HCT116 (cell line): ENCODE measurements around the gene SHROOM3. TPM values are rescaled to one million over a fixed set of nuclear protein-coding genes. Genes with fewer than 3 reads are reported as not detected.

Experiments used
- ATAC-seq: fragments of 200-7000 bp; cut with Tn5 transposase; 2 replicates; pipeline ENCODE4 v1.9.1; 2020; ENCODE audit warnings: mild to moderate bottlenecking, moderate library complexity
- BruUV-seq: library from RNA; stranded (reverse); fragments of 400-500 nt; replicated peaks from 2 replicates; lab custom pipeline; 2021; lab: Mats Ljungman, UMichigan
- CTCF ChIA-PET: fragments of 300-600 bp; sonication (Branson Sonifier 250); formaldehyde crosslinking; loops from one replicate; lab custom pipeline; 2021; ENCODE audit warnings: antibody characterized with exemption; lab: Charles Lee
- POLR2A ChIA-PET: fragments of 300-600, 350-600 bp; sonication (Branson Sonifier 250); formaldehyde crosslinking; loops from one replicate; lab custom pipeline; 2021; ENCODE audit warnings: antibody characterized with exemption; lab: Charles Lee
- RAD21 ChIA-PET, 2 experiments: fragments of 300-600 bp; sonication (Branson Sonifier 250); formaldehyde crosslinking; loops; one replicate each; lab custom pipeline; 2023; ENCODE audit warnings: low total read pairs in 2 of 2; ENCODE audit not compliant: uncharacterized antibody in 2 of 2, unreplicated experiment in 2 of 2, low non-redundant PET in 1 of 2; lab: Charles Lee
- DNase-seq: peaks from one replicate; pipeline ENCODE4 v3.0.0-alpha.2; 2010; ENCODE audit warnings: low read depth, low spot score
- H2AFZ ChIP-seq: fragments of 200-600 bp; shearing (Covaris generic), sonication (generic); 2 replicates; pipeline ENCODE4 v1.6.1; 2017; ENCODE audit warnings: low read depth, mixed run types, mixed read lengths, antibody characterized with exemption, low read length; ENCODE audit not compliant: poor library complexity, severe bottlenecking
- H3K27ac ChIP-seq: 2 replicates; pipeline ENCODE4 v1.5.1; 2012; ENCODE audit warnings: low read depth, low read length
- H3K27me3 ChIP-seq: fragments of 200-600 bp; sonication (generic); 2 replicates; pipeline ENCODE4 v1.6.1; 2016; ENCODE audit warnings: mixed run types, low read length, mixed read lengths; ENCODE audit not compliant: insufficient read depth
- H3K36me3 ChIP-seq, 2 experiments: fragments of 200-500 bp in 1 of 2; fragments of 200-600 bp in 1 of 2; sonication (Bioruptor generic) in 1 of 2; sonication (generic) in 1 of 2; 2 replicates each; pipeline versions ENCODE4 v1.5.1 to v1.6.1; 2014 to 2016; ENCODE audit warnings: low read length in 2 of 2, inconsistent platforms in 1 of 2, mixed read lengths in 1 of 2, mixed run types in 1 of 2; ENCODE audit not compliant: insufficient read depth in 2 of 2, control insufficient read depth in 1 of 2
- H3K4me1 ChIP-seq, 2 experiments: fragments of 200-600 bp in 1 of 2; sonication (generic) in 1 of 2; 2 replicates each; pipeline versions ENCODE4 v1.5.1 to v1.6.1; 2012 to 2017; ENCODE audit warnings: low read length in 2 of 2, inconsistent platforms in 1 of 2, mild to moderate bottlenecking in 1 of 2, mixed read lengths in 1 of 2, mixed run types in 1 of 2, moderate library complexity in 1 of 2; ENCODE audit not compliant: insufficient read depth in 2 of 2, control insufficient read depth in 1 of 2
- H3K4me2 ChIP-seq: fragments of 200-600 bp; sonication (generic); 2 replicates; pipeline ENCODE4 v1.6.1; 2017; ENCODE audit warnings: mixed run types, low read length, mixed read lengths
- H3K4me3 ChIP-seq, 2 experiments: fragments of 200-600 bp in 1 of 2; sonication (generic) in 1 of 2; replicated peaks in 1 of 2; 2 replicates each; pipeline ENCODE4 v1.5.1; 2011 to 2016; ENCODE audit warnings: low read length in 2 of 2, control low read depth in 1 of 2, low read depth in 1 of 2, mild to moderate bottlenecking in 1 of 2, mixed read lengths in 1 of 2, mixed run types in 1 of 2
- H3K79me2 ChIP-seq: fragments of 200-600 bp; sonication (generic); 2 replicates; pipeline ENCODE4 v1.6.1; 2017; ENCODE audit warnings: mild to moderate bottlenecking, mixed run types, low read length, moderate library complexity, mixed read lengths; ENCODE audit not compliant: insufficient read depth
- H3K9ac ChIP-seq: fragments of 200-600 bp; sonication (generic); 2 replicates; pipeline ENCODE4 v1.6.1; 2016; ENCODE audit warnings: low read length, mixed read lengths
- H3K9me2 ChIP-seq: fragments of 200-600 bp; sonication (generic), shearing (Covaris generic); 2 replicates; pipeline ENCODE4 v1.6.1; 2017; ENCODE audit warnings: mixed run types, mild to moderate bottlenecking, moderate library complexity; ENCODE audit not compliant: insufficient read depth
- H3K9me3 ChIP-seq, 2 experiments: fragments of 200-500 bp in 1 of 2; fragments of 200-600 bp in 1 of 2; sonication (Bioruptor generic) in 1 of 2; sonication (generic) in 1 of 2; 2 replicates each; pipeline ENCODE4 v1.6.1; 2014 to 2017; ENCODE audit warnings: low read length in 2 of 2, mixed read lengths in 2 of 2, inconsistent platforms in 1 of 2, low read depth in 1 of 2, mild to moderate bottlenecking in 1 of 2, mixed run types in 1 of 2, moderate library complexity in 1 of 2; ENCODE audit not compliant: control insufficient read depth in 1 of 2, insufficient read depth in 1 of 2
- H4K20me1 ChIP-seq: fragments of 200-600 bp; sonication (generic), shearing (Covaris generic); 2 replicates; pipeline ENCODE4 v1.6.1; 2017; ENCODE audit warnings: mixed run types, mild to moderate bottlenecking, moderate library complexity; ENCODE audit not compliant: insufficient read depth
- CEBPB ChIP-seq: IDR thresholded peaks from 2 replicates; pipeline ENCODE4 v1.6.1; 2012; ENCODE audit warnings: low read depth
- EGR1 ChIP-seq: IDR thresholded peaks from 2 replicates; pipeline ENCODE4 v1.6.1; 2012; ENCODE audit warnings: low read depth
- EZH2 ChIP-seq: fragments of 200-600 bp; sonication (generic); IDR thresholded peaks from 2 replicates; pipeline ENCODE4 v1.6.1; 2017; ENCODE audit warnings: antibody characterized with exemption, mixed run types
- EZH2phosphoT487 ChIP-seq: fragments of 200-600 bp; IDR thresholded peaks from 2 replicates; pipeline ENCODE4 v1.6.1; 2018; ENCODE audit warnings: antibody characterized with exemption, borderline replicate concordance
- FOSL1 ChIP-seq: IDR thresholded peaks from 2 replicates; pipeline ENCODE4 v1.6.1; 2012; ENCODE audit warnings: low read depth
- POLR2A ChIP-seq: IDR thresholded peaks from 2 replicates; pipeline ENCODE4 v1.7.0; 2011; ENCODE audit warnings: borderline replicate concordance; ENCODE audit not compliant: insufficient read depth, insufficient read length; ENCODE audit errors: extremely low read depth
- POLR2AphosphoS5 ChIP-seq: IDR thresholded peaks from 2 replicates; pipeline ENCODE4 v1.6.1; 2011; ENCODE audit warnings: mild to moderate bottlenecking, low read depth, low read length, moderate library complexity
- RAD21 ChIP-seq: IDR thresholded peaks from 2 replicates; pipeline ENCODE4 v1.6.1; 2012; ENCODE audit warnings: low read depth, mild to moderate bottlenecking
- SIN3A ChIP-seq: IDR thresholded peaks from 2 replicates; pipeline ENCODE4 v1.6.1; 2012; ENCODE audit warnings: low read depth
- ZFX ChIP-seq: fragments of 450-650 bp; IDR thresholded peaks from 2 replicates; pipeline ENCODE4 v1.6.1; 2017
- intact Hi-C: fragments of 100-400 bp; cut with micrococcal nuclease; formaldehyde crosslinking; loops from 2 replicates; pipeline ENCODE4 v1.10.0; 2022
- total RNA-seq: library from RNA; stranded (reverse); gene quantifications from one replicate; pipeline ENCODE4 v1.2.1, GENCODE V29; 2021; ENCODE audit not compliant: unreplicated experiment
- TF ChIP-seq, protein P1 (sequence below): IDR thresholded peaks from 2 replicates; pipeline ENCODE4 v1.6.1; 2012; ENCODE audit warnings: low read depth

SHROOM3 gene
- total RNA-seq, 1 experiment from 2014 or later, result 22.5 TPM

DNA sequence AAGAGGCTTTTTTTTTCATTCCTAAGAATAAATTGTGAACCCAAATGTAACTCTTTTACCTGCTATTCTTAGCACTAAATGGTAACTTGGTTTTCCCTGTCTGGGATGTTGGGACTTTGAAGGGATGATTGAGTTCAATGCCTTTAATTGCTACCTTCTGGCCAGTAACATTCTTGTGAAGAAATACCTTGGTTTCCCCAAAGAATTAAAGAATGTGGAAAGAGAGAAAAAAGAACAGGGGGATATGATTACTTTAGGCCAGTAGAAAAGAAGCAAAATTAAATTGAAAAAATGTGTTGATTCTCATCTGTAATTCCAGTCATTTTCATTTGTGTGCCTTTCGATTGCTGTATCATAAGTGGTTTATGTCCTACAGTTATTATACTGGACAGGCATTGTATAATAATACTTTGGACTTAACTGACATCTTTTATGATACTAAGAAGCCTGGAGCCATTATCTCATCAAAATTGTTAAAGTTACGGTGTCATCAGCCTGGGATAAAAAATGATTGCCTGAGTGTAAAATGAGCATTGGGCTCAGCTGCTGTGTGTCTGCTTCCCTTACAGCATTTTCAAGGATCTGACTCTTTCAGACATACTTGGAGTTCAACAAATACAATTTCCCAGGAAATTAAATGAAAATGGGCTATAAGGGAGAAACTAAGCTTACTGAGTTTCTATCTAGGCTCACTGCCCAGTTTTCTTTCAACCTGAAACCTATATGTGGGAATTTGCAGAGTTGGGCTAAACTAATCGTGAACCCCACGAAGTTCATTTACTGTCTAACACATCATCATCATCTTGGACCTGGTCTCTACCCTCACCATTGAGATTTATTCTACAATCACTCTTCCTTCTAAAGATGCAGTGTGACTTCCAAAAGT is 146.3 kb downstream of the SHROOM3 start (continued):
- TF ChIP-seq, protein P1, sequence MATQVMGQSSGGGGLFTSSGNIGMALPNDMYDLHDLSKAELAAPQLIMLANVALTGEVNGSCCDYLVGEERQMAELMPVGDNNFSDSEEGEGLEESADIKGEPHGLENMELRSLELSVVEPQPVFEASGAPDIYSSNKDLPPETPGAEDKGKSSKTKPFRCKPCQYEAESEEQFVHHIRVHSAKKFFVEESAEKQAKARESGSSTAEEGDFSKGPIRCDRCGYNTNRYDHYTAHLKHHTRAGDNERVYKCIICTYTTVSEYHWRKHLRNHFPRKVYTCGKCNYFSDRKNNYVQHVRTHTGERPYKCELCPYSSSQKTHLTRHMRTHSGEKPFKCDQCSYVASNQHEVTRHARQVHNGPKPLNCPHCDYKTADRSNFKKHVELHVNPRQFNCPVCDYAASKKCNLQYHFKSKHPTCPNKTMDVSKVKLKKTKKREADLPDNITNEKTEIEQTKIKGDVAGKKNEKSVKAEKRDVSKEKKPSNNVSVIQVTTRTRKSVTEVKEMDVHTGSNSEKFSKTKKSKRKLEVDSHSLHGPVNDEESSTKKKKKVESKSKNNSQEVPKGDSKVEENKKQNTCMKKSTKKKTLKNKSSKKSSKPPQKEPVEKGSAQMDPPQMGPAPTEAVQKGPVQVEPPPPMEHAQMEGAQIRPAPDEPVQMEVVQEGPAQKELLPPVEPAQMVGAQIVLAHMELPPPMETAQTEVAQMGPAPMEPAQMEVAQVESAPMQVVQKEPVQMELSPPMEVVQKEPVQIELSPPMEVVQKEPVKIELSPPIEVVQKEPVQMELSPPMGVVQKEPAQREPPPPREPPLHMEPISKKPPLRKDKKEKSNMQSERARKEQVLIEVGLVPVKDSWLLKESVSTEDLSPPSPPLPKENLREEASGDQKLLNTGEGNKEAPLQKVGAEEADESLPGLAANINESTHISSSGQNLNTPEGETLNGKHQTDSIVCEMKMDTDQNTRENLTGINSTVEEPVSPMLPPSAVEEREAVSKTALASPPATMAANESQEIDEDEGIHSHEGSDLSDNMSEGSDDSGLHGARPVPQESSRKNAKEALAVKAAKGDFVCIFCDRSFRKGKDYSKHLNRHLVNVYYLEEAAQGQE, result no peak
- no peak for TF ChIP-seq FOSL1
- no peak for TF ChIP-seq EGR1
- TF ChIP-seq EZH2, result no peak
- TF ChIP-seq SIN3A, result no peak
- TF ChIP-seq CEBPB, result no peak
- TF ChIP-seq ZFX, result no peak
- no peak for TF ChIP-seq EZH2phosphoT487
- TF ChIP-seq POLR2AphosphoS5, result no peak

DNA sequence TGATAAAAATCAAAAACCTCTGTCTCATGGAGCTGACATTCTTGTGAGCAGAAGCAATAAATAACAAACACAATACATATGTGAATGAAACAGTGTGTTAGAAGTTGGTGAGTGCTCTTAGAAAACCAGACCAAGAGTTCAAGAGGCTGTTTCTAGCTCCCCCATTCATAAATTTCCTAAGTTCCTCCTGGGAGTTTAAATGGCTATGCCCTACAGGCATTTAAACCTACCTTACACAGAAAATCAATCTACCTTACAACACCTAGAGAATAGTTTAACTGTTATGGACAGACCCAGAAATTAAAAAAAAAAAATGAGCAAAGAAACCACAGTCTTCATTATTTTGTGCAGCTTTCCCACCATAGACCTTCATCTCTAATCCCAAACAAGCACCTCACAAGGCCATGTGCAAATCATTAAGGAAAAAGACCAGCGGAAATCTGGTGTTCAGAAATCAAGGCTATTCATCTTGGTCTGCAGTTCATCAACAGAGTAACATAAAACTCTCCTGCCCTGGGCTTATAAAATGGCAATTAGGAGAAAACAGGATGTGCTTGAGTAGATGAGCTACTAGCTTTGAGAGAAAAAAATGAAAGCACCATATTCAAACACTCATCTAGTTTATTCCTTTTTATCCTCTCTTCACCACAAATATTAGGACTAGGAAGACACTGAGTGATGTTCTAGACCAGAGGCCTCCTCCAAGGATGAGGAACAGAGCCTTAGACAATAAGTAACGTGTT is 147.2 kb downstream of the SHROOM3 start:
- no peaks in the 10 kb centered on the region for H3K36me3 ChIP-seq
- no peak overlapping the region for H3K27ac ChIP-seq
- H3K27me3 ChIP-seq, result no peaks in the 10 kb centered on the region
- ATAC-seq (no peak), DNase-seq (no peak)
- no peak overlapping the region for H2AFZ ChIP-seq
- intact Hi-C loops, result no loop called here
- ChIA-PET CTCF (no interaction called here), RAD21 (no interaction called here), POLR2A (no interaction called here)
- no peaks in the 10 kb centered on the region for H4K20me1 ChIP-seq
- no peaks in the 10 kb centered on the region for H3K79me2 ChIP-seq
- TF ChIP-seq RAD21, result no peak
- TF ChIP-seq EZH2phosphoT487, result no peak
- no peak for TF ChIP-seq POLR2A
- H3K9ac ChIP-seq, result no peak overlapping the region
- H3K4me2 ChIP-seq, result no peak overlapping the region
- BruUV-seq, result no TSS peak
- no peaks in the 10 kb centered on the region for H3K9me2 ChIP-seq
- peaks cover 3 to 19% of the 10 kb centered on the region in 2 experiments; a peak in 3 of 4 replicates for H3K4me1 ChIP-seq
- H3K9me3 ChIP-seq, result no peaks in the 10 kb centered on the region
- no peak overlapping the region for H3K4me3 ChIP-seq
